Heart left ventricle (tissue), 16 donors: ENCODE measurements around the gene CYBRD1. TPM values are rescaled to one million over a fixed set of nuclear protein-coding genes. Genes with fewer than 3 reads are reported as not detected.

Source experiments
- ATAC-seq, 4 donors: fragments of 200-7000 bp; cut with Tn5 transposase; one replicate each; pipeline ENCODE4 v1.9.1; 2020 to 2022; ENCODE audit warnings: moderate library complexity in 4 of 4, mild to moderate bottlenecking in 3 of 4, moderate number of reproducible peaks in 1 of 4
- DNase-seq, 5 donors: peaks; one replicate each; pipeline ENCODE4 v3.0.0-alpha.2; 2020
- H3K27ac ChIP-seq, 12 donors: fragments of 200-600 bp; sonication (generic) in 4 of 12; one replicate each; pipeline versions ENCODE4 v1.5.0 to v1.8.0; 2016 to 2022; ENCODE audit warnings: mild to moderate bottlenecking in 2 of 12
- H3K27me3 ChIP-seq, 9 donors: fragments of 200-600 bp; sonication (generic) in 2 of 9; one replicate each; pipeline versions ENCODE4 v1.5.1 to v1.8.0; 2016 to 2022; ENCODE audit warnings: mild to moderate bottlenecking in 3 of 9
- H3K36me3 ChIP-seq, 9 donors: fragments of 200-600 bp; sonication (generic) in 2 of 9; one replicate each; pipeline versions ENCODE4 v1.5.0 to v1.8.0; 2018 to 2022; ENCODE audit warnings: mild to moderate bottlenecking in 2 of 9
- H3K4me1 ChIP-seq, 12 donors: fragments of 200-600 bp; sonication (generic) in 4 of 12; one replicate each; pipeline versions ENCODE4 v1.5.0 to v1.8.0; 2016 to 2022; ENCODE audit warnings: mild to moderate bottlenecking in 3 of 12
- H3K4me3 ChIP-seq, 12 donors: fragments of 200-600 bp; sonication (generic) in 4 of 12; one replicate each; pipeline versions ENCODE4 v1.5.0 to v1.8.0; 2017 to 2022; ENCODE audit warnings: mild to moderate bottlenecking in 9 of 12, moderate library complexity in 4 of 12
- H3K9me3 ChIP-seq, 12 donors: fragments of 200-600 bp; sonication (generic) in 4 of 12; one replicate each; pipeline versions ENCODE4 v1.5.0 to v1.8.0; 2016 to 2022; ENCODE audit warnings: mild to moderate bottlenecking in 1 of 12
- POLR2A ChIP-seq, 2 donors: fragments of 450-650 bp; IDR thresholded peaks; one replicate each; pipeline ENCODE4 v1.6.1; 2017; ENCODE audit warnings: antibody characterized with exemption in 2 of 2, mild to moderate bottlenecking in 2 of 2, moderate library complexity in 2 of 2
- WGBS, 4 donors: extraction: QIAGEN DNeasy Blood & Tissue Kit in 2 of 4; methylation state at CpG; one replicate each; pipeline versions ENCODE4 v1.1.5 to v1.1.7; 2013 to 2018; 5-methylcytosine and 5-hydroxymethylcytosine counted together
- intact Hi-C, 10 donors: fragments of 100-400 bp; cut with DNase I; formaldehyde crosslinking; loops; one replicate each; pipeline versions ENCODE4 v1.11.1 to v1.14.2; 2022
- polyA plus RNA-seq, 2 donors: library from polyadenylated mRNA; stranded (reverse); fragments of 200-250 nt; gene quantifications; one replicate each; pipeline ENCODE4 v1.2.3, GENCODE V29; 2013
- total RNA-seq, 9 donors: library from RNA; depleted of rRNA in 2 of 9; stranded (reverse); fragments of >200 nt in 2 of 9; fragmentation: NEBNext Ultra II Directional in 3 of 9; extraction: Animal tissue kit (Norgen Biotek cat#: 25700) in 3 of 9; gene quantifications; one replicate each; pipeline versions ENCODE4 v1.1.0 to v1.2.4, GENCODE V29; 2016 to 2023
- TF ChIP-seq, protein P1 (sequence below), 12 donors: fragments of 200-600 bp; sonication (generic) in 4 of 12; IDR thresholded peaks; one replicate each; pipeline versions ENCODE4 v1.5.0 to v1.8.0; 2018 to 2022; ENCODE audit warnings: antibody characterized with exemption in 12 of 12, mild to moderate bottlenecking in 5 of 12
- donor health status: ischemic (EF 13 %, LVEDD 7.1; RV severe dilation, severe dysfunction).
- donor health status: healthy with polysubstance abuse.
- donor health status: DM: no; HTN: yes; CAD: no.
- donor health status: DM: no; HTN: no; CAD: no.
- donor health status: ischemic (EF 25% LVEDD 6.9; RV normal size, moderate dysfunction).
- donor health status: ischemic (EF 25% LVEDD 5.7; RV mildly dilated, moderate dysfunction).
- donor health status: healthy.
- donor health status: DM: yes; HTN: yes; CAD: no.
- donor health status: ischemic (EF 35%, LVEDD 5.7; RV mildly dilated, moderate dysfunction).
- donor health status: nonischemic (EF 11% LVEDD 7.7; RV severe dilation, severe dysfunction).
- donor health status: DM: yes; HTN: yes; CAD: no.
- donor health status: PGD.
- donor health status: ischemic (EF 29% LVEDD 5.4; RV normal size, mild dysfunction).
- donor health status: nonischemic (EF 23%, LVEDD 6.1; RV moderate dilation, normal function).

The CYBRD1 gene
- total and polyA plus RNA-seq, 11 donors, result 19.3 to 138 (median 47.9) TPM

- 96 to 100% (median 99%) methylated on average over 1 of the region's 1 CpG for WGBS, 4 donors
- intact Hi-C loops, result loop anchor here in 6 of 10 donors (10.0 kb wide), 3 partner anchors 125 to 535 kb away; partner anchors contain the start of gene DLX2 (in 3 of the 6)
These were observed 57.2 kb downstream of the CYBRD1 start for GRCh38 chr2:171579481-171579880.

GRCh38 chr2:171583566-171583965 is 61.3 kb downstream of the CYBRD1 start:
- no peak for TF ChIP-seq POLR2A (IDR thresholded peaks at IDR 0.05)
- no peaks in the 10 kb centered on the region for H3K4me1 ChIP-seq
- intact Hi-C loops, result loop anchor here in 1 of 10 donors (10.0 kb wide), 1 partner anchor 91 kb away; no protein-coding TSS in a partner anchor
- H3K4me3 ChIP-seq, result no peak overlapping the region
- DNase-seq (no peak), ATAC-seq (no peak)
- no peaks in the 10 kb centered on the region for H3K36me3 ChIP-seq
- H3K9me3 ChIP-seq, result no peaks in the 10 kb centered on the region
- no peak overlapping the region for H3K27ac ChIP-seq
- peaks cover 0 to 8% (median 0%) of the 10 kb centered on the region in 9 donors for H3K27me3 ChIP-seq
- 65 to 89% (median 75%) methylated on average over 1 of the region's 1 CpG for WGBS, 4 donors

More at GRCh38 chr2:171579481-171579880, 57.2 kb downstream of the CYBRD1 start:
- H3K27me3 ChIP-seq, result peaks cover 0 to 4% (median 0%) of the 10 kb centered on the region in 9 donors
- no peak overlapping the region for H3K27ac ChIP-seq
- no peaks in the 10 kb centered on the region for H3K4me1 ChIP-seq
- H3K4me3 ChIP-seq, result no peak overlapping the region
- DNase-seq, result no peak
- H3K36me3 ChIP-seq, result no peaks in the 10 kb centered on the region
- no peak for ATAC-seq
- no peak for TF ChIP-seq POLR2A (IDR thresholded peaks at IDR 0.05)
- TF ChIP-seq, protein P1, sequence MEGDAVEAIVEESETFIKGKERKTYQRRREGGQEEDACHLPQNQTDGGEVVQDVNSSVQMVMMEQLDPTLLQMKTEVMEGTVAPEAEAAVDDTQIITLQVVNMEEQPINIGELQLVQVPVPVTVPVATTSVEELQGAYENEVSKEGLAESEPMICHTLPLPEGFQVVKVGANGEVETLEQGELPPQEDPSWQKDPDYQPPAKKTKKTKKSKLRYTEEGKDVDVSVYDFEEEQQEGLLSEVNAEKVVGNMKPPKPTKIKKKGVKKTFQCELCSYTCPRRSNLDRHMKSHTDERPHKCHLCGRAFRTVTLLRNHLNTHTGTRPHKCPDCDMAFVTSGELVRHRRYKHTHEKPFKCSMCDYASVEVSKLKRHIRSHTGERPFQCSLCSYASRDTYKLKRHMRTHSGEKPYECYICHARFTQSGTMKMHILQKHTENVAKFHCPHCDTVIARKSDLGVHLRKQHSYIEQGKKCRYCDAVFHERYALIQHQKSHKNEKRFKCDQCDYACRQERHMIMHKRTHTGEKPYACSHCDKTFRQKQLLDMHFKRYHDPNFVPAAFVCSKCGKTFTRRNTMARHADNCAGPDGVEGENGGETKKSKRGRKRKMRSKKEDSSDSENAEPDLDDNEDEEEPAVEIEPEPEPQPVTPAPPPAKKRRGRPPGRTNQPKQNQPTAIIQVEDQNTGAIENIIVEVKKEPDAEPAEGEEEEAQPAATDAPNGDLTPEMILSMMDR (IDR thresholded peaks at IDR 0.05), result no peak
- H3K9me3 ChIP-seq, result no peaks in the 10 kb centered on the region

DNA sequence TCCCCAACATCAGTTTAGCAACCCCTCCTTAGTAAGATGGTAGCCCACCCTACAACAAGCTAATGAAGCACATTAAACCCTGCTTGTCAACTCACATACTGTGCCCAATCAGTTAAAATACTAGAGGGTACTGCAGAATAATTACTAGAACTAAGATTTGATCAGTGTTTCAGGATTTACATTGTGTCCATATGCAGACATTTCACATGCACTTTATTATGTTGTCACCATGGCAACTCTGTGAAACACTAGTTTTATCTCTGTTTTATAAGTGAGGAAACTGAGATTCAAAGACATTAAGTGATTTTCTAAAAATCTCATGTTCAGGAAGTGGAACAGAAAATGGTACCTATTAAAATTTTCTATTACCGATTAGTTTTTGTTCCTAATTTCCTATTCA is 61.7 kb downstream of the CYBRD1 start:
- no peaks in the 10 kb centered on the region for H3K9me3 ChIP-seq
- H3K4me1 ChIP-seq, result no peaks in the 10 kb centered on the region
- WGBS, 4 donors, result 78 to 93% (median 87%) methylated on average over 1 of the region's 1 CpG
- intact Hi-C loops, result loop anchor here in 1 of 10 donors (10.0 kb wide), 1 partner anchor 91 kb away; no protein-coding TSS in a partner anchor
- no peak for ATAC-seq
- H3K27ac ChIP-seq, result no peak overlapping the region
- no peaks in the 10 kb centered on the region for H3K36me3 ChIP-seq
- peaks cover 0 to 8% (median 0%) of the 10 kb centered on the region in 9 donors for H3K27me3 ChIP-seq
- TF ChIP-seq, protein P1 (IDR thresholded peaks at IDR 0.05), result no peak
- no peak for TF ChIP-seq POLR2A (IDR thresholded peaks at IDR 0.05)
- no peak for DNase-seq
- H3K4me3 ChIP-seq, result no peak overlapping the region

- DNase-seq (no peak), ATAC-seq (no peak)
- H3K27ac ChIP-seq, result no peak overlapping the region
- H3K4me3 ChIP-seq, result no peak overlapping the region
- H3K9me3 ChIP-seq, result peaks cover 0 to 9% (median 0%) of the 10 kb centered on the region in 12 donors
- WGBS, 4 donors, result 83 to 89% (median 86%) methylated on average over 4 of the region's 4 CpGs
- peaks cover 0 to 17% (median 0%) of the 10 kb centered on the region in 9 donors for H3K27me3 ChIP-seq
- intact Hi-C loops, result loop anchor here in 1 of 10 donors (10.0 kb wide), 1 partner anchor 88 kb away; no protein-coding TSS in a partner anchor
- H3K4me1 ChIP-seq, result no peaks in the 10 kb centered on the region
- TF ChIP-seq, protein P1 (IDR thresholded peaks at IDR 0.05), result no peak
- no peak for TF ChIP-seq POLR2A (IDR thresholded peaks at IDR 0.05)
- no peaks in the 10 kb centered on the region for H3K36me3 ChIP-seq
These were observed 64.9 kb downstream of the CYBRD1 start for GRCh38 chr2:171587132-171587531.
